ENCODE measurements around the gene NCOA1.

NCOA1 gene

GRCh38 chr2:24512404-24512803 is 21.4 kb downstream of the NCOA1 start:
- no peak for TF ChIP-seq CTCF (conservative IDR thresholded peaks at IDR 0.05; ENCODE audit: low read depth, low read length)
- no peak overlapping the region for H3K4me3 ChIP-seq (ENCODE audit: low read depth, low read length)
- no peak for DNase-seq (ENCODE audit: low read depth)

DNA sequence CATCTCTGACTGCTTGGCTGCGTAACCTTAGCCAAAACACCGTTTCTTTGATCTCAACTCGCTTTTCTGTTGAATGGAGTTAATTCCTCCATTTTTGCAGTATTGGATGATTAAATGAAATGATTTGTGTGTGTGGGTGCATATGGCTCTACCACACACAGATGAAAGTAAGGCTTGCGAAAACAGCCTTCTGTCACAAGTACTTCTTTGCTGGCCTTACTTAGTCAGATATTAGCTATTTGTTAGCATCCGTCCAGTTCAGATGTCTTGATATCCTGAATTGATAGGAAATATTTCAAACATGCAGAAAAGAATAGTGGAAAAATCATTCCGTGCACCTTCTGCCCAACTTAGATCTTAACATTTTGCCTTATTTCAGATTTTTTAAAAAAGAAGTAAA is 21.8 kb downstream of the NCOA1 start:
- no peak overlapping the region for H3K4me3 ChIP-seq (ENCODE audit: low read depth, low read length)
- no peak for TF ChIP-seq CTCF (conservative IDR thresholded peaks at IDR 0.05; ENCODE audit: low read depth, low read length)
- peak; percentile 23 for DNase-seq (ENCODE audit: low read depth)

GRCh38 chr2:24513281-24514071 is 22.4 kb downstream of the NCOA1 start:
- TF ChIP-seq CTCF (conservative IDR thresholded peaks at IDR 0.05; ENCODE audit: low read depth, low read length): no peak
- H3K4me3 ChIP-seq (ENCODE audit: low read depth, low read length): no peak overlapping the region
- DNase-seq (ENCODE audit: low read depth): peak; percentile 20

DNA sequence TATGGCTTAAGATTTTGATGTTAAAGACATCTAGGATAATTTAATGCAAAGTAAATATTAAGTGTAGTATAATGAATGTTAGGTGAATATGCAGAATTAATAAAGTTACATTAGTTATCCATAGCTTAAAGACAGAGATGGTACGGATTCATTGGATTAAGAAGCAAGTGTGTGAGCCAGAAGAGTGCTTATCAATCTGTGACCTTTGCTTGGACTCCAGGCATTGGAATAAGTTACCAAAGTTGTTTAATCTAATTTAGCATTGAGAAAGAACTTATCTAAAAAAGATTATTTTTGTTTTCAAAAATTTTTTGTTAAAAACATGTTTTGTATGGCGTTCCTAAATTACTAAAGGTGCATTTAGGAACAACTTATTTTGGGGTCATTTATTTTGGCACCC is 23.8 kb downstream of the NCOA1 start:
- DNase-seq (ENCODE audit: low read depth): no peak
- no peak for TF ChIP-seq CTCF (conservative IDR thresholded peaks at IDR 0.05; ENCODE audit: low read depth, low read length)
- no peak overlapping the region for H3K4me3 ChIP-seq (ENCODE audit: low read depth, low read length)

GRCh38 chr2:24515335-24515734 is 24.3 kb downstream of the NCOA1 start:
- no peak for TF ChIP-seq CTCF (conservative IDR thresholded peaks at IDR 0.05; ENCODE audit: low read depth, low read length)
- no peak for DNase-seq (ENCODE audit: low read depth)
- H3K4me3 ChIP-seq (ENCODE audit: low read depth, low read length): no peak overlapping the region

GRCh38 chr2:24515831-24516230 is 24.8 kb downstream of the NCOA1 start:
- peak; percentile 7 for DNase-seq (ENCODE audit: low read depth)
- TF ChIP-seq CTCF (conservative IDR thresholded peaks at IDR 0.05; ENCODE audit: low read depth, low read length): no peak
- no peak overlapping the region for H3K4me3 ChIP-seq (ENCODE audit: low read depth, low read length)

- TF ChIP-seq CTCF (conservative IDR thresholded peaks at IDR 0.05; ENCODE audit: low read depth, low read length): no peak
- peak; percentile 13 for DNase-seq (ENCODE audit: low read depth)
Measured at GRCh38 chr2:24517247-24517646, 26.2 kb downstream of the NCOA1 start.

More at GRCh38 chr2:24517247-24517646, 26.2 kb downstream of the NCOA1 start:
- H3K4me3 ChIP-seq (ENCODE audit: low read depth, low read length): no peak overlapping the region
